ENCODE results near the gene ZGRF1. TPM values are rescaled to one million over a fixed set of nuclear protein-coding genes. Genes with fewer than 3 reads are reported as not detected.

Gene ZGRF1
- polyA plus RNA-seq, 1 experiment: 2.0 TPM

GRCh38 chr4:112517067-112517634, 119.6 kb downstream of the ZGRF1 start:
- Histone ChIP-seq H3K4me3 (ENCODE audit: low read depth, low read length) (no peak overlapping the region), H3K27ac (ENCODE audit: low read depth, low read length) (no peak overlapping the region)
- no peak for DNase-seq (ENCODE audit: low read depth, low spot score)

GRCh38 chr4:112516471-112517066, 120.1 kb downstream of the ZGRF1 start:
- H3K27ac ChIP-seq (ENCODE audit: low read depth, low read length): no peak overlapping the region
- peaks cover 7% of the 10 kb centered on the region; the same call in 1 of the 2 replicates for H3K9me3 ChIP-seq (ENCODE audit: control insufficient read depth, insufficient read depth, low read length)
- H3K4me3 ChIP-seq (ENCODE audit: low read depth, low read length): no peak overlapping the region
- no peak for DNase-seq (ENCODE audit: low read depth, low spot score)
- peaks cover 88% of the 10 kb centered on the region for H3K27me3 ChIP-seq (ENCODE audit: control insufficient read depth, insufficient read depth, low read length)
- TF ChIP-seq, protein P1, sequence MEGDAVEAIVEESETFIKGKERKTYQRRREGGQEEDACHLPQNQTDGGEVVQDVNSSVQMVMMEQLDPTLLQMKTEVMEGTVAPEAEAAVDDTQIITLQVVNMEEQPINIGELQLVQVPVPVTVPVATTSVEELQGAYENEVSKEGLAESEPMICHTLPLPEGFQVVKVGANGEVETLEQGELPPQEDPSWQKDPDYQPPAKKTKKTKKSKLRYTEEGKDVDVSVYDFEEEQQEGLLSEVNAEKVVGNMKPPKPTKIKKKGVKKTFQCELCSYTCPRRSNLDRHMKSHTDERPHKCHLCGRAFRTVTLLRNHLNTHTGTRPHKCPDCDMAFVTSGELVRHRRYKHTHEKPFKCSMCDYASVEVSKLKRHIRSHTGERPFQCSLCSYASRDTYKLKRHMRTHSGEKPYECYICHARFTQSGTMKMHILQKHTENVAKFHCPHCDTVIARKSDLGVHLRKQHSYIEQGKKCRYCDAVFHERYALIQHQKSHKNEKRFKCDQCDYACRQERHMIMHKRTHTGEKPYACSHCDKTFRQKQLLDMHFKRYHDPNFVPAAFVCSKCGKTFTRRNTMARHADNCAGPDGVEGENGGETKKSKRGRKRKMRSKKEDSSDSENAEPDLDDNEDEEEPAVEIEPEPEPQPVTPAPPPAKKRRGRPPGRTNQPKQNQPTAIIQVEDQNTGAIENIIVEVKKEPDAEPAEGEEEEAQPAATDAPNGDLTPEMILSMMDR (IDR thresholded peaks at IDR 0.05; ENCODE audit: low read depth, low read length): no peak
- CTCF ChIA-PET: interaction anchor here (1.1 to 1.5 kb wide), 3 partner anchors 8 to 88 kb away, joined by 3 to 5 read pairs (median 4); no protein-coding TSS in a partner anchor
- POLR2A ChIA-PET: no interaction called here

More at GRCh38 chr4:112517067-112517634, 119.6 kb downstream of the ZGRF1 start:
- ChIA-PET CTCF (interaction anchor here (0.8 to 1.5 kb wide), 5 partner anchors 8 to 195 kb away, joined by 3 to 5 read pairs (median 3); no protein-coding TSS in a partner anchor), POLR2A (no interaction called here)
- TF ChIP-seq, protein P1 (IDR thresholded peaks at IDR 0.05; ENCODE audit: low read depth, low read length): no peak
- Histone ChIP-seq H3K27me3 (ENCODE audit: control insufficient read depth, insufficient read depth, low read length) (peaks cover 89% of the 10 kb centered on the region), H3K9me3 (ENCODE audit: control insufficient read depth, insufficient read depth, low read length) (peaks cover 7% of the 10 kb centered on the region; the same call in 1 of the 2 replicates)

DNA sequence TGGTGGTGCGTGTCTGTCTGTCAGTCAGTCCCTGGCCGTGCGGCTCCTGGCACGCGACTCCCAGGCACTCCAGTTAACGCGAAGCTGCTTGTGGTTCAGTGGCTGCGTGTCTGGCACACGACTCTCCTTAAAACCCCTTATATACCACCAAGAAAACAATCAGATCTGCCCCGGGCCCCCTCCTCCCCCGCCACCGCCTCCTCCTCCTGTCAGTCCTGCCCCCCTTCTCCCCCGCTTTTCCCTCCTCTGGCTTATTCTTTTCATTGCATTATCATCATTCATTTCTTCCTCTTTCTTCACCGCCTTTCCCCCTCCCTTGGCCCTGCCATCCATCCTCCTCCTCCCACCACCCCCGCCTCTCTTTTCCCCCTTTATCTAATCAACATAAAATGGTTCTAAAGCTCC, 120.6 kb downstream of the ZGRF1 start, which contains the start of gene NEUROG2:
NEUROG2 (minus strand) TSS at position 115 of the 405 bp plus-strand sequence. CDS start 705 bp downstream, outside the sequence.
- TF ChIP-seq, protein P1 (IDR thresholded peaks at IDR 0.05; ENCODE audit: low read depth, low read length): no peak
- Histone ChIP-seq H3K27ac (ENCODE audit: low read depth, low read length) (no peak within 1 kb of the TSS), H3K9me3 (ENCODE audit: control insufficient read depth, insufficient read depth, low read length) (peaks cover 10% of the 10 kb centered on the region; the same call in 1 of the 2 replicates), H3K4me3 (ENCODE audit: low read depth, low read length) (peak within 1 kb of the TSS; percentile 55), H3K27me3 (ENCODE audit: control insufficient read depth, insufficient read depth, low read length) (peaks cover 88% of the 10 kb centered on the region)
- POLR2A ChIA-PET: no interaction called here
- CTCF ChIA-PET: interaction anchor here (0.5 to 1.1 kb wide), 2 partner anchors 13 to 87 kb away, joined by 3 read pairs; no protein-coding TSS in a partner anchor
- DNase-seq (ENCODE audit: low read depth, low spot score): no peak

DNA sequence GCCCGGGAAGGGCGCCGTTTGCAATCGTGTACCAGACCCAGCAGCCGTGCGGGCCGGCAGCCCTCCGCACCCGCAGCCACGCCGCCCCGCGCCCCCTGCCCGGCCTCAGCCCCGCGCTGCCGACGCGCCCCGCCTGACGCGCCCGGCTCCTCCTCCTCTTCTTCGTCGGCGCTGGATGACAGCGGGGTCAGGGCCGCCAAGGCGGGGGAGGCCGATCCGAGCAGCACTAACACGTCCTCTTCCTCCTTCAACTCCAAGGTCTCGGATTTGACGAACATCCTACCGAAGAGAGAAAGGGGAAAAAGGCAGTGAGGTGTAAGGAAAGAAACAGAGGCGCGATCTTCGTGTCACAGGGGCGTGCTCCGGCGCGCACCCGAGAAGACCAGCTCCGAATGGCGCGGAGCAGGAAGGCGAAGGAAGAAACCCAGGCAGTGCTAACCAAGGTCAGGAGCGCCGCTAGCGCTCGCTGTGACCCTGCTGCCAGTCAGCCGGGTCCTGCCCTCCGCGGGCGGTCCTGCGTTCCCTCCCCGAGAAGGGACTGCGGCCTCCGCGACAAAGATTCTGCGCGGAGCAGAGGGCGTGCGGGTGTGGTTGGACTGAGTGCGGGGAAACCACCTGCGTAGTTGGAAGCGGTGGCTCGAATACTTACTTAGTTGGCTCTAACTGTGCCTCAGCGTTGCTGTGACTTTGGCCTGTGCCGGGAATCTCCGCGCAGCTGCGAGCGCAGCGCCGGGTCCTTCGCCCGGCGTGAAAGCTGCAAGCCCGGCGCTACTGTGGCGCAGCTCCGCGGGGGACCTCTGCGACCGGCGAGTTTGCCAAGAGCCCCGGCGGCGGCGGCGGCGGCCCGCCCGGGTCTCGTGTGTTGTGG, 121.3 kb downstream of the ZGRF1 start:
- TF ChIP-seq, protein P1 (IDR thresholded peaks at IDR 0.05; ENCODE audit: low read depth, low read length): no peak
- peaks cover 88% of the 10 kb centered on the region for H3K27me3 ChIP-seq (ENCODE audit: control insufficient read depth, insufficient read depth, low read length)
- no peak for DNase-seq (ENCODE audit: low read depth, low spot score)
- H3K27ac ChIP-seq (ENCODE audit: low read depth, low read length): no peak overlapping the region
- POLR2A ChIA-PET: no interaction called here
- peak overlapping the region; percentile 55 for H3K4me3 ChIP-seq (ENCODE audit: low read depth, low read length)
- H3K9me3 ChIP-seq (ENCODE audit: control insufficient read depth, insufficient read depth, low read length): peaks cover 11% of the 10 kb centered on the region; the same call in 1 of the 2 replicates
- CTCF ChIA-PET: interaction anchor here (0.5 kb wide), 1 partner anchor 88 kb away, joined by 3 read pairs; no protein-coding TSS in a partner anchor
